Measurements from ENCODE around the gene RPS2. TPM values are rescaled to one million over a fixed set of nuclear protein-coding genes. Genes with fewer than 3 reads are reported as not detected.
"Not testable (repeated sequence)": the region's sequence is repeated elsewhere in the genome, so short reads cannot be mapped to it uniquely, and the experiment has no call there.

The RPS2 gene
- total RNA-seq, 1 experiment from 2014 or later, result 2,961 TPM

- Histone ChIP-seq H3K27me3 (replicated peaks; ENCODE audit: control insufficient read depth, insufficient read depth, low read length) (no peaks in the 10 kb centered on the region), H3K36me3 (ENCODE audit: control insufficient read depth, insufficient read depth, low read length) (peaks cover 8% of the 10 kb centered on the region), H3K4me1 (peaks cover 17% of the 10 kb centered on the region), H3K4me3 (ENCODE audit: low read depth, low read length) (peak overlapping the region; percentile 83), H3K9me3 (no peaks in the 10 kb centered on the region)
- peaks cover 69% of the 10 kb centered on the region for H3K36me3 Mint-ChIP-seq (ENCODE audit: insufficient read depth, unreplicated experiment)
- no peak for TF ChIP-seq CTCF (IDR thresholded peaks at IDR 0.05; ENCODE audit: insufficient read depth in 1 of 2, low read depth in 1 of 2, low read length in 1 of 2, severe bottlenecking in 1 of 2, unreplicated experiment in 1 of 2)
- BruUV-seq (replicated peaks), result no TSS peak
- H3K4me3 Mint-ChIP-seq (ENCODE audit: unreplicated experiment), result peak overlapping the region; percentile 76
- peaks cover 22% of the 10 kb centered on the region for H3K4me1 Mint-ChIP-seq (ENCODE audit: low read depth, unreplicated experiment)
- H3K27me3 Mint-ChIP-seq (ENCODE audit: insufficient read depth, unreplicated experiment), result no peaks in the 10 kb centered on the region
- no peaks in the 10 kb centered on the region for H3K9me3 Mint-ChIP-seq (ENCODE audit: unreplicated experiment)
- peak overlapping the region; percentile 96 for H3K27ac Mint-ChIP-seq (ENCODE audit: unreplicated experiment)
- peak in 1 of 2 experiments; percentile 54 for DNase-seq
- ChIA-PET POLR2A (interaction anchor here (0.6 to 1.9 kb wide), 26 partner anchors 18 to 1478 kb away, joined by 3 to 36 read pairs (median 6); partner anchors contain the start of genes ECI1, FAHD1, GFER and HAGH), CTCF (interaction anchor here (0.6 to 0.7 kb wide), 4 partner anchors 16 to 1151 kb away, joined by 3 to 8 read pairs (median 6); no protein-coding TSS in a partner anchor)
- intact Hi-C loops (cut with micrococcal nuclease; ENCODE audit: unreplicated experiment), result no loop called here
Observed at GRCh38 chr16:1963806-1964505, 670 bp downstream of the RPS2 start.

GRCh38 chr16:1962161-1963153, 2.2 kb downstream of the RPS2 start:
- H3K36me3 Mint-ChIP-seq (ENCODE audit: insufficient read depth, unreplicated experiment), result peaks cover 69% of the 10 kb centered on the region
- peak overlapping the region; percentile 76 for H3K4me3 Mint-ChIP-seq (ENCODE audit: unreplicated experiment)
- H3K9me3 Mint-ChIP-seq (ENCODE audit: unreplicated experiment); H3K36me3 ChIP-seq (ENCODE audit: control insufficient read depth, insufficient read depth, low read length); CTCF ChIA-PET; H3K27me3 ChIP-seq (replicated peaks; ENCODE audit: control insufficient read depth, insufficient read depth, low read length); intact Hi-C loops (cut with micrococcal nuclease; ENCODE audit: unreplicated experiment); H3K9me3 ChIP-seq; DNase-seq; POLR2A ChIA-PET; H3K27me3 Mint-ChIP-seq (ENCODE audit: insufficient read depth, unreplicated experiment): not testable (repeated sequence)
- peak overlapping the region; percentile 96 for H3K27ac Mint-ChIP-seq (ENCODE audit: unreplicated experiment)
- TSS peak; percentile 71 for BruUV-seq (replicated peaks)
- Histone ChIP-seq H3K4me3 (ENCODE audit: low read depth, low read length) (peak overlapping the region; percentile 83; the same call in 1 of the 2 replicates), H3K4me1 (peaks cover 17% of the 10 kb centered on the region)
- H3K4me1 Mint-ChIP-seq (ENCODE audit: low read depth, unreplicated experiment), result peaks cover 22% of the 10 kb centered on the region

- peak overlapping the region; percentile 89 for H3K4me3 Mint-ChIP-seq (ENCODE audit: unreplicated experiment)
- BruUV-seq (replicated peaks), result no TSS peak
- peaks cover 69% of the 10 kb centered on the region for H3K36me3 Mint-ChIP-seq (ENCODE audit: insufficient read depth, unreplicated experiment)
- intact Hi-C loops (cut with micrococcal nuclease; ENCODE audit: unreplicated experiment), result no loop called here
- CTCF ChIA-PET, result no interaction called here
- Histone ChIP-seq H3K4me3 (ENCODE audit: low read depth, low read length) (no peak overlapping the region), H3K4me1 (peaks cover 17% of the 10 kb centered on the region), H3K9me3 (no peaks in the 10 kb centered on the region), H3K36me3 (ENCODE audit: control insufficient read depth, insufficient read depth, low read length) (peaks cover 8% of the 10 kb centered on the region), H3K27me3 (replicated peaks; ENCODE audit: control insufficient read depth, insufficient read depth, low read length) (no peaks in the 10 kb centered on the region)
- no peak for DNase-seq
- no peaks in the 10 kb centered on the region for H3K9me3 Mint-ChIP-seq (ENCODE audit: unreplicated experiment)
- H3K27me3 Mint-ChIP-seq (ENCODE audit: insufficient read depth, unreplicated experiment), result no peaks in the 10 kb centered on the region
- no peak overlapping the region for H3K27ac Mint-ChIP-seq (ENCODE audit: unreplicated experiment)
- no peak for TF ChIP-seq CTCF (IDR thresholded peaks at IDR 0.05; ENCODE audit: insufficient read depth in 1 of 2, low read depth in 1 of 2, low read length in 1 of 2, severe bottlenecking in 1 of 2, unreplicated experiment in 1 of 2)
- peaks cover 22% of the 10 kb centered on the region for H3K4me1 Mint-ChIP-seq (ENCODE audit: low read depth, unreplicated experiment)
- POLR2A ChIA-PET, result interaction anchor here (1.3 kb wide), 1 partner anchor 179 kb away, joined by 3 read pairs; the partner anchor contains the start of genes NUBP2 and SPSB3
Observed at GRCh38 chr16:1961651-1962067, 3.0 kb downstream of the RPS2 start.

All from Caco-2 (cell line).